KBM-7 (cell line): ENCODE results near the gene FRMPD4.

Experiments
- DNase-seq: peaks from one replicate; pipeline ENCODE4 v3.0.0-alpha.2; 2015
- in situ Hi-C: fragments of 300-500 bp; cut with MboI; formaldehyde crosslinking; loops from 2 replicates; pipeline ENCODE4 v1.14.3; 2020; ENCODE audit warnings: low sequenced_read_pairs, low pct_unique_long_range_greater_than_20kb, mixed read lengths

FRMPD4 gene

GRCh38 chrX:12685541-12685940, 547.3 kb downstream of the FRMPD4 start:
- in situ Hi-C loops: no loop called here
- no peak for DNase-seq

- no peak for DNase-seq
- in situ Hi-C loops: no loop called here
Observed at GRCh38 chrX:12686331-12686730, 548.1 kb downstream of the FRMPD4 start.

GRCh38 chrX:12690646-12691045, 552.4 kb downstream of the FRMPD4 start:
- no peak for DNase-seq
- in situ Hi-C loops: no loop called here

GRCh38 chrX:12693754-12694153, 555.5 kb downstream of the FRMPD4 start:
- no peak for DNase-seq
- in situ Hi-C loops: no loop called here

- DNase-seq: no peak
- in situ Hi-C loops: no loop called here
Observed at GRCh38 chrX:12700745-12701144, 562.5 kb downstream of the FRMPD4 start.

- peak; percentile 76 for DNase-seq
- in situ Hi-C loops: no loop called here
Observed at GRCh38 chrX:12701628-12702027, 563.4 kb downstream of the FRMPD4 start.

- peak; percentile 53 for DNase-seq
- in situ Hi-C loops: no loop called here
Observed at GRCh38 chrX:12702509-12703091, 564.3 kb downstream of the FRMPD4 start.

- DNase-seq: no peak
- in situ Hi-C loops: no loop called here
Observed at GRCh38 chrX:12704706-12705105, 566.4 kb downstream of the FRMPD4 start.

GRCh38 chrX:12709047-12709446, 570.8 kb downstream of the FRMPD4 start:
- in situ Hi-C loops: no loop called here
- no peak for DNase-seq

GRCh38 chrX:12711435-12712040, 573.3 kb downstream of the FRMPD4 start:
- in situ Hi-C loops: no loop called here
- peak; percentile 76 for DNase-seq

GRCh38 chrX:12716574-12716973, 578.3 kb downstream of the FRMPD4 start:
- DNase-seq: no peak
- in situ Hi-C loops: no loop called here

- no peak for DNase-seq
Observed at GRCh38 chrX:12719837-12720236, 581.6 kb downstream of the FRMPD4 start.

GRCh38 chrX:12721042-12721441, 582.8 kb downstream of the FRMPD4 start:
- in situ Hi-C loops: no loop called here
- peak; percentile 14 for DNase-seq

More at GRCh38 chrX:12719837-12720236, 581.6 kb downstream of the FRMPD4 start:
- in situ Hi-C loops: no loop called here

GRCh38 chrX:12722314-12722713, 584.0 kb downstream of the FRMPD4 start:
- in situ Hi-C loops: no loop called here
- DNase-seq: no peak

- no peak for DNase-seq
- in situ Hi-C loops: no loop called here
Observed at GRCh38 chrX:12741416-12741815, 603.1 kb downstream of the FRMPD4 start.

- in situ Hi-C loops: no loop called here
- no peak for DNase-seq
Observed at GRCh38 chrX:12747433-12747832, 609.2 kb downstream of the FRMPD4 start.

- no peak for DNase-seq
Observed at GRCh38 chrX:12751887-12752286, 613.6 kb downstream of the FRMPD4 start.

GRCh38 chrX:12753366-12753765, 615.1 kb downstream of the FRMPD4 start:
- in situ Hi-C loops: no loop called here
- no peak for DNase-seq

More at GRCh38 chrX:12751887-12752286, 613.6 kb downstream of the FRMPD4 start:
- in situ Hi-C loops: no loop called here

- DNase-seq: no peak
- in situ Hi-C loops: no loop called here
Observed at GRCh38 chrX:12758291-12758690, 620.0 kb downstream of the FRMPD4 start.

GRCh38 chrX:12767856-12768255, 629.6 kb downstream of the FRMPD4 start:
- in situ Hi-C loops: no loop called here
- no peak for DNase-seq

GRCh38 chrX:12768491-12768890, 630.2 kb downstream of the FRMPD4 start:
- no peak for DNase-seq
- in situ Hi-C loops: no loop called here
